PFSK-1 (cell line): ENCODE results near the gene IGHMBP2.

Experiments
- POLR2AphosphoS5 ChIP-seq: IDR thresholded peaks from 2 replicates; pipeline ENCODE4 v1.6.1; 2012; ENCODE audit warnings: low read depth, mild to moderate bottlenecking, control low read depth, low read length, moderate library complexity
- TAF1 ChIP-seq: IDR thresholded peaks from 2 replicates; pipeline ENCODE4 v1.6.1; 2012; ENCODE audit warnings: low read length, control low read depth, borderline replicate concordance; ENCODE audit not compliant: insufficient read depth

- TF ChIP-seq TAF1: no peak
- TF ChIP-seq POLR2AphosphoS5: no peak
Observed at GRCh38 chr11:68942751-68943271, 39.1 kb downstream of the IGHMBP2 start.
